ENCODE data around the gene TMEM14A. TPM values are rescaled to one million over a fixed set of nuclear protein-coding genes. Genes with fewer than 3 reads are reported as not detected.

TMEM14A gene
- total RNA-seq, 6 experiments from 2014 or later = 20.7 to 41.2 (median 33.3) TPM

DNA sequence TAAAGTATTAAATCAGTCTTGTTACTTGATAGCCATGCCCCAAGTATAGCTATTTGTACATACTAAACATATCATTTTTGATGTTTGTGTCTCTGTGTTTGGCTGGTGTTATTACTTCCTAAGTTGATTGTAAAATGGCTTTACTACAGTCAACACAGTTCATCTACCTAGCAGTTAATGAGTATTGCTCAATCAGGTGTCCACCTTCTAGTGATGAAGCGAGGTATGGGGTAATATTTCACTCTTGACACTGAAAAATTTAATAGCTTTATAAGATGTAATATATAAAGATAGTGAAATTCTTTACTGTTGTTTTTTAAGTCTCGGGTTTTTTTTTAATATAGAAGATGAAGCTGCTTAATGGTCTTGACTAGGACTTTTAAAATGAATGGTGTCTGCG is 18.9 kb downstream of the TMEM14A start:
- Histone ChIP-seq H3K27me3 (no peaks in the 10 kb centered on the region), H3K4me1 (peaks cover 0 to 22% (median 4%) of the 10 kb centered on the region in 4 donors), H3K4me3 (no peak overlapping the region), H3K27ac (no peak overlapping the region), H3K36me3 (no peaks in the 10 kb centered on the region), H3K9me3 (no peaks in the 10 kb centered on the region)
- intact Hi-C loops (cut with DNase I) = no loop called here
- DNase-seq (no peak), ATAC-seq (no peak)
- 79% methylated on average over 3 of the region's 3 CpGs for WGBS (ENCODE audit: insufficient coverage, low coverage, low lambda C conversion rate, missing lambda C conversion rate)
- TF ChIP-seq POLR2A (IDR thresholded peaks at IDR 0.05) = no peak
- TF ChIP-seq, protein P1, sequence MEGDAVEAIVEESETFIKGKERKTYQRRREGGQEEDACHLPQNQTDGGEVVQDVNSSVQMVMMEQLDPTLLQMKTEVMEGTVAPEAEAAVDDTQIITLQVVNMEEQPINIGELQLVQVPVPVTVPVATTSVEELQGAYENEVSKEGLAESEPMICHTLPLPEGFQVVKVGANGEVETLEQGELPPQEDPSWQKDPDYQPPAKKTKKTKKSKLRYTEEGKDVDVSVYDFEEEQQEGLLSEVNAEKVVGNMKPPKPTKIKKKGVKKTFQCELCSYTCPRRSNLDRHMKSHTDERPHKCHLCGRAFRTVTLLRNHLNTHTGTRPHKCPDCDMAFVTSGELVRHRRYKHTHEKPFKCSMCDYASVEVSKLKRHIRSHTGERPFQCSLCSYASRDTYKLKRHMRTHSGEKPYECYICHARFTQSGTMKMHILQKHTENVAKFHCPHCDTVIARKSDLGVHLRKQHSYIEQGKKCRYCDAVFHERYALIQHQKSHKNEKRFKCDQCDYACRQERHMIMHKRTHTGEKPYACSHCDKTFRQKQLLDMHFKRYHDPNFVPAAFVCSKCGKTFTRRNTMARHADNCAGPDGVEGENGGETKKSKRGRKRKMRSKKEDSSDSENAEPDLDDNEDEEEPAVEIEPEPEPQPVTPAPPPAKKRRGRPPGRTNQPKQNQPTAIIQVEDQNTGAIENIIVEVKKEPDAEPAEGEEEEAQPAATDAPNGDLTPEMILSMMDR (IDR thresholded peaks at IDR 0.05) = no peak

DNA sequence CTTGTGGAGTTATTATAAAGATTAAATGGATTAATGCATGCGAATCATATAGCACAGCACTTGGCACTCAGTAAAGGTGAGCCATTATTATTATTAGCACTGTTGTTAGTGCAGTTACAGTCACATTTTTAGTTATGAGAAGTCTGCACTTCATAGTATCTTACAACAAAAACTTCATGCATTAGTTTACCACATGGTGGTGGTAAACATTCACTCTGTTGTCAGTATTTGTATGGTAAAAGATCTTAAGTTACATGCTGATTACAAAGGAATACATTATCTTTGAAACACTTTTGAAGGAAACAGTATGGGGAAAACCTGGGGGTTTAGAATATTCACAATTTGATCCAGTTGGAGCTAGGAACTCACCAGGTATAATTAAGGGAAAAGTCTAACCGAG is 20.8 kb downstream of the TMEM14A start:
- Histone ChIP-seq H3K27ac (no peak overlapping the region), H3K27me3 (no peaks in the 10 kb centered on the region), H3K4me1 (peaks cover 0 to 22% (median 4%) of the 10 kb centered on the region in 4 donors), H3K36me3 (no peaks in the 10 kb centered on the region), H3K9me3 (no peaks in the 10 kb centered on the region), H3K4me3 (no peak overlapping the region)
- WGBS (ENCODE audit: insufficient coverage, low coverage, low lambda C conversion rate, missing lambda C conversion rate) = 64% methylated on average over 2 of the region's 2 CpGs
- no peak for DNase-seq
- TF ChIP-seq, protein P1 (IDR thresholded peaks at IDR 0.05) = peak in 2 of 4 donors; percentile 31 to 43
- no peak for TF ChIP-seq POLR2A (IDR thresholded peaks at IDR 0.05)
- intact Hi-C loops (cut with DNase I) = no loop called here
- peak; percentile 49 to 63 (median 58) for ATAC-seq

DNA sequence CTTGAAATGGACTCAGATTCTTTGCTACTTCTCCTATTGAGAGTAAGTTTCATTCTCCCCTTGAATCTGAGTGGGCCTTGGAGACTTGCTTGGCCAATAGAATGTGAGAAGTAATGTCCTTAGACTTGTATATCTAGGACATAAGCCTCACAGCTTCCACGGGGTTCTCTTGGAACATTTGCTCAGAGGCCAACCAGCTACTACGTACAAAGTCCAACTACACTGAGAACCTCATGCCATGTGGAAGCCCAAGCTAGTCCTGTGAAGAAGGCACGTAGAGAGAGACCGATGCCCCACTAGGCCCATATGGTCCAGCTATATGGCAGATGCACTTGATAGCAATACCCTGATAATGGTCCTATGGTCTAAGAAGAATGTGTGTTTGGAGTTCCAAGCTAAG is 22.9 kb downstream of the TMEM14A start:
- Histone ChIP-seq H3K36me3 (no peaks in the 10 kb centered on the region), H3K4me3 (no peak overlapping the region), H3K27ac (peak overlapping the region in 1 of 3 donors; percentile 34), H3K9me3 (no peaks in the 10 kb centered on the region), H3K27me3 (no peaks in the 10 kb centered on the region), H3K4me1 (peaks cover 0 to 22% (median 4%) of the 10 kb centered on the region in 4 donors)
- ATAC-seq (peak; percentile 85 to 95 (median 88)), DNase-seq (peak in 1 of 3 donors; percentile 55)
- 35% methylated on average over 2 of the region's 4 CpGs for WGBS (ENCODE audit: insufficient coverage, low coverage, low lambda C conversion rate, missing lambda C conversion rate)
- intact Hi-C loops (cut with DNase I) = no loop called here
- TF ChIP-seq POLR2A (IDR thresholded peaks at IDR 0.05) = no peak

- TF ChIP-seq POLR2A (IDR thresholded peaks at IDR 0.05) = no peak
- TF ChIP-seq, protein P1 (IDR thresholded peaks at IDR 0.05) = no peak
- Histone ChIP-seq H3K4me1 (peaks cover 0 to 21% (median 4%) of the 10 kb centered on the region in 4 donors), H3K36me3 (no peaks in the 10 kb centered on the region), H3K27ac (no peak overlapping the region), H3K9me3 (no peaks in the 10 kb centered on the region), H3K27me3 (no peaks in the 10 kb centered on the region), H3K4me3 (no peak overlapping the region)
- intact Hi-C loops (cut with DNase I) = no loop called here
- WGBS (ENCODE audit: insufficient coverage, low coverage, low lambda C conversion rate, missing lambda C conversion rate) = 93% methylated on average over 2 of the region's 2 CpGs
- DNase-seq (no peak), ATAC-seq (no peak)
Observed at GRCh38 chr6:52694404-52694803, 23.5 kb downstream of the TMEM14A start.

DNA sequence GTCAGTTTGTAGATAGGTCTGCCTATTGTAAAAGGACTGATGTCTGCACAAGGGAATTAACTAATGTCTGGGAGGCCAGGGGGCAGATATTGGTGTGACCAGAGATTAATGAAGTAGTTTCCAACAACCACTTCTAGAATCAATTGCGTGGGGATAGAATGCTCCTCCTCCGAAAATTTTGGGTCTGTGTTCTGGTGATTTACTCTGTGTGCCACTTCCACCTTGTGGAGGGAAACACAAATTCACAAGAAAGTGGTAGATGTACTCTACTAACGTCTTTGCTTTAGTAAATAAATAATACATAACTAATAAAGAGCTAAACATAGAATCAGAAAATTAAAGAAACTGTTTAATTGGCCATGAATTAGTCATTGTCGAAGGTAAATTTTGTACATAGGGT is 25.5 kb downstream of the TMEM14A start:
- ATAC-seq = no peak
- intact Hi-C loops (cut with DNase I) = no loop called here
- no peak for TF ChIP-seq POLR2A (IDR thresholded peaks at IDR 0.05)
- TF ChIP-seq, protein P1 (IDR thresholded peaks at IDR 0.05) = no peak
- Histone ChIP-seq H3K4me1 (peaks cover 0 to 18% (median 4%) of the 10 kb centered on the region in 4 donors), H3K4me3 (no peak overlapping the region), H3K27me3 (no peaks in the 10 kb centered on the region), H3K9me3 (no peaks in the 10 kb centered on the region), H3K36me3 (no peaks in the 10 kb centered on the region), H3K27ac (no peak overlapping the region)
- WGBS (ENCODE audit: insufficient coverage, low coverage, low lambda C conversion rate, missing lambda C conversion rate) = 68% methylated on average over 4 of the region's 4 CpGs
- DNase-seq = no peak

Measured in right lobe of liver (tissue), 6 donors.